ENCODE data around the gene INPP1.
A peak's percentile ranks its signal among the peaks of the same experiment; 100 is the strongest.
"Not testable (repeated sequence)": the region's sequence is repeated elsewhere in the genome, so short reads cannot be mapped to it uniquely, and the experiment has no call there.

Gene INPP1, protein sequence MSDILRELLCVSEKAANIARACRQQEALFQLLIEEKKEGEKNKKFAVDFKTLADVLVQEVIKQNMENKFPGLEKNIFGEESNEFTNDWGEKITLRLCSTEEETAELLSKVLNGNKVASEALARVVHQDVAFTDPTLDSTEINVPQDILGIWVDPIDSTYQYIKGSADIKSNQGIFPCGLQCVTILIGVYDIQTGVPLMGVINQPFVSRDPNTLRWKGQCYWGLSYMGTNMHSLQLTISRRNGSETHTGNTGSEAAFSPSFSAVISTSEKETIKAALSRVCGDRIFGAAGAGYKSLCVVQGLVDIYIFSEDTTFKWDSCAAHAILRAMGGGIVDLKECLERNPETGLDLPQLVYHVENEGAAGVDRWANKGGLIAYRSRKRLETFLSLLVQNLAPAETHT
- 2.8 to 3.6 (median 2.9) reads per million in 3 donors for total RNA-seq

DNA sequence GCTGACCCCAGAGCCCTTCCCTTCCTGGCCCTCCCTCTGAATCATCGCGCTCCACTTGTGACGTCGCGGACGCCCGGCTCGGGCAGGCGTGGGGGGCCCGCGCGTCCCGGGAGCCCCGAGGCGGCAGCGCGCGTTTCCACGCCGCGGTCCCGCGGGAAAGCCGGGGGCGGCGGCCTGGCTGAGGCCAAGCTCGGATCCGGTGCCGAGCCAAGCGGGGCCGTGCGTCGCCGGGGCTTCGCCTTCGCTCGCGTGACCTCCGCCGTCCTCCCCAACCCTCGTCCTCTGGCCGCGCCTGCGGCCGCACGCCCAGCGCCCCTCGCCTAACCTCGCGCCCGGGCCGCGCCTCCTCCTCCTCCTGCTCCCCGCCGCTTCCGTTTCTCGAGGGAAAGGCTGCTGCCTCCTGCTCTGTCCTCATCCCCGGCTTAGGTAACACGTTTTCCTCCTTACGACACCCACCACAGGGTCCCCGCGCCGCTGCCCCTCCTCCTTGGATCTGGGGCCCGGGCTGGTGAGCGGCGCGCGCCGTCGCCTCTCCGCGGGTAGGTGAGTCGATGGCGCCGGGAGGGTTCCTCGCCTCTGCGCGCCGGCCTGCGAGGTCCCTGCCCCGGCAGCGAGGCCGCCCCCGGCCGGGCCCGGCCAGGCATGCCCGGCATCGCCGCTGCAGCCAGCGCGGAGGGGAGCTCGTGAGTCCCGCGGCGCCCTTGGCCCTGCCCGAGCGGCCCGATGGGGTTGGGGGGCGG lies at the start of gene INPP1:
INPP1 (plus strand) TSS at position 54 of the 740 bp plus-strand sequence. CDS start 16,514 bp downstream, outside the sequence.
- Histone ChIP-seq H3K9me3 (ENCODE audit: control insufficient read depth, low read length) (no peaks in the 10 kb centered on the region), H3K4me1 (ENCODE audit: control insufficient read depth, insufficient read depth, low read length, poor library complexity, severe bottlenecking) (peaks cover 7% of the 10 kb centered on the region), H3K36me3 (ENCODE audit: control insufficient read depth, insufficient read depth, low read length) (no peaks in the 10 kb centered on the region), H3K27me3 (replicated peaks; ENCODE audit: control insufficient read depth, insufficient read depth, low read length, poor library complexity, severe bottlenecking) (no peaks in the 10 kb centered on the region), H3K4me3 (ENCODE audit: insufficient read depth, low read depth, low read length, poor library complexity, severe bottlenecking) (peak within 1 kb of the TSS; percentile 71), H3K27ac (ENCODE audit: insufficient read depth, low read length, poor library complexity, severe bottlenecking) (peak within 1 kb of the TSS; percentile 23)
- peak; percentile 13 to 15 (median 15) for DNase-seq

DNA sequence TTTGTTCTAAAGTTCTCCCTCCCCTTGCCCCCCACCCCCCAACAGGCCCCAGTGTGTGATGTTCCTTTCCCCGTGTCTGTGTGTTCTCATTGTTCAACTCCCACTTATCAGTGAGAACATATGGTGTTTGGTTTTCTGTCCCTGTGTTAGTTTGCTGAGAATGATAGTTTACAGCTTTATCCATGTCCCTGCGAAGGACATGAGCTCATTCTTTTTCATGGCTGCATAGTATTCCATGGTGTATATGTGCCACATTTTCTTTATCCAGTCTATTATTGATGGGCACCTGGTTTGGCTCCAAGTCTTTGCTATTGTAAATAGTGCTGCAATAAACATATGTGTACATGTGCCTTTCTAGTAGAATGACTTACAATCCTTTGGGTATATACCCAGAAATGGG lies 45.5 kb upstream of the INPP1 start:
- H3K4me3 ChIP-seq (ENCODE audit: insufficient read depth, low read depth, low read length, poor library complexity, severe bottlenecking); DNase-seq; H3K36me3 ChIP-seq (ENCODE audit: control insufficient read depth, insufficient read depth, low read length); H3K27ac ChIP-seq (ENCODE audit: insufficient read depth, low read length, poor library complexity, severe bottlenecking); H3K4me1 ChIP-seq (ENCODE audit: control insufficient read depth, insufficient read depth, low read length, poor library complexity, severe bottlenecking); H3K27me3 ChIP-seq (replicated peaks; ENCODE audit: control insufficient read depth, insufficient read depth, low read length, poor library complexity, severe bottlenecking); H3K9me3 ChIP-seq (ENCODE audit: control insufficient read depth, low read length): not testable (repeated sequence)

DNA sequence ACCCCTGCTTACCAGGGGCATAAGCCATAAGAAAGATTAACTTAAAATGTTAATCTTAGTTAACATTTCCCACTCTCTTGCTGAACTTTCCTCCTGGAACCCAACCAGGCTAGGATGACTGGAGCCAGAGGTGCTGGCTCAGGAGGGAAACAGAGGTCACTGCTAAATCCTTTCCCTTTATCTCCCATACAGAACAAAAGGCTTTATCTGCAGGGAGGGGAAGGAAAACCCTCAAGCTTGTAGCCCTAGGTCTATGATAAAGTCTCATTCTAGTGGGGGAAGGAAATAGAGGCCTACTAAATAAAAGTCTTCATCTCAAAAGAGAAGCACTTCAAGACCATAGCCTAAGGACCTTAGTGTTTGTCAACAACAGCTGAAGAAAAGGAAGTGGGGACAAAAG lies 42.4 kb upstream of the INPP1 start:
- Histone ChIP-seq H3K4me3 (ENCODE audit: insufficient read depth, low read depth, low read length, poor library complexity, severe bottlenecking) (no peak overlapping the region), H3K9me3 (ENCODE audit: control insufficient read depth, low read length) (no peaks in the 10 kb centered on the region)

DNA sequence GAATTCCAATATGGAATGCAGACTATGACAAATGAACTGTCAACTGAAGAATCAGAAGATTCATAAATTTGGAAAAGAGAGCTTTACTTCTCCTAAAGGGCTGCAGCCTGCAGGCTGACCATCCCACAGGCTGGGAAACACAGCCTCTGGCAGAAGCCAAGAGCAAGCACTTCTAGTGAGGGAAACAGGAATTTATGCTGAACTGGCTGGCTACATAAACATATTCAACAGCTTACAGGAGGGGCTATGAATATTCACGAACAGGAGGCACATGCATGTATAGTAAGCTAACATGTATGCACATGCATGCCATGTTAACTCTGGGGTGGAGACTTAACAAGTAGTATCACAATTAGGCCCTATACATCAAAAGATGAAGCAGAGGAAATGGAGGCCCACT lies 41.3 kb upstream of the INPP1 start:
- Histone ChIP-seq H3K9me3 (ENCODE audit: control insufficient read depth, low read length) (no peaks in the 10 kb centered on the region), H3K36me3 (ENCODE audit: control insufficient read depth, insufficient read depth, low read length) (peaks cover 5% of the 10 kb centered on the region), H3K4me1 (ENCODE audit: control insufficient read depth, insufficient read depth, low read length, poor library complexity, severe bottlenecking) (no peaks in the 10 kb centered on the region), H3K4me3 (ENCODE audit: insufficient read depth, low read depth, low read length, poor library complexity, severe bottlenecking) (no peak overlapping the region), H3K27ac (ENCODE audit: insufficient read depth, low read length, poor library complexity, severe bottlenecking) (no peak overlapping the region), H3K27me3 (replicated peaks; ENCODE audit: control insufficient read depth, insufficient read depth, low read length, poor library complexity, severe bottlenecking) (no peaks in the 10 kb centered on the region)
- no peak for DNase-seq

More for the DNA sequence above, 42.4 kb upstream of the INPP1 start:
- H3K4me1 ChIP-seq (ENCODE audit: control insufficient read depth, insufficient read depth, low read length, poor library complexity, severe bottlenecking), result no peaks in the 10 kb centered on the region
- H3K27ac ChIP-seq (ENCODE audit: insufficient read depth, low read length, poor library complexity, severe bottlenecking), result no peak overlapping the region
- DNase-seq, result no peak
- no peaks in the 10 kb centered on the region for H3K27me3 ChIP-seq (replicated peaks; ENCODE audit: control insufficient read depth, insufficient read depth, low read length, poor library complexity, severe bottlenecking)
- peaks cover 5% of the 10 kb centered on the region for H3K36me3 ChIP-seq (ENCODE audit: control insufficient read depth, insufficient read depth, low read length)

DNA sequence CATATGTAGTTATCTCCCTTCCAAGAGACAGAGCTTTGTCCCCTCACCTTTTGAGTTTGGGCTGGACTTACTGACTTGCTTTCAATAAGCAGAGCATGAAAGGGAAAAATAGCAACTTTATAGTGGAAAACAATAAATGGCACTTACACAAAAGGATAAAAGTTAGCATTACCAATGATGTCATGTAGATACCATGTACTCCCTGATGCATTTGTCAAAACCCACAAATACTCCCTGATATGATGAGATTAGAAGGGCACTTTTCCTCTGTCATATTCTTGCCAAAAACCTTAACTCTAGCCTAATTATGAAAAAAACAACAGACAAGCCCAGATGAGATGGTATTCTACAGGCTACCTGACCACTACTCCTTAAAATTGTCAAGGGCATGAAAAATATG lies 39.7 kb upstream of the INPP1 start:
- no peaks in the 10 kb centered on the region for H3K9me3 ChIP-seq (ENCODE audit: control insufficient read depth, low read length)
- no peak overlapping the region for H3K4me3 ChIP-seq (ENCODE audit: insufficient read depth, low read depth, low read length, poor library complexity, severe bottlenecking)
- peaks cover 5% of the 10 kb centered on the region for H3K36me3 ChIP-seq (ENCODE audit: control insufficient read depth, insufficient read depth, low read length)
- DNase-seq, result no peak
- H3K27me3 ChIP-seq (replicated peaks; ENCODE audit: control insufficient read depth, insufficient read depth, low read length, poor library complexity, severe bottlenecking), result no peaks in the 10 kb centered on the region
- H3K4me1 ChIP-seq (ENCODE audit: control insufficient read depth, insufficient read depth, low read length, poor library complexity, severe bottlenecking), result no peaks in the 10 kb centered on the region
- no peak overlapping the region for H3K27ac ChIP-seq (ENCODE audit: insufficient read depth, low read length, poor library complexity, severe bottlenecking)

DNA sequence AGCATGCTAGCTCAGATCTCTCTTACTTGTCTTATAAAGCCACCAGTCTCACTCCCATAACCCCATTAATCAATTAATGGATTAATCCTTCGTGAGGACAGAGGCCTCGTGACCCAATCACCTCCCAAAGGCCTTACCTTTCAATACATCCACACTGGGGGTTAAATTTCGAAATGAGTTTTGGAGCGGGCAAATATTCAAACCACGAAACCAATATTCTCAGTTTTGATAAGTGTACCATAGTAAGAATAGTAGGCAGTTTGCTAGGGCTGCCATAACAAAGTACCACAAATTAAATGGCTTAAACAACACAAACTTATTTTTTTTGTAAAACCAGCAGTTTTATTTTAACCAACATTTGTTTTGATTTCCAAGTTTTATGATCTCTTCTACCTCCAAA lies 39.0 kb upstream of the INPP1 start:
- H3K36me3 ChIP-seq (ENCODE audit: control insufficient read depth, insufficient read depth, low read length), result peaks cover 8% of the 10 kb centered on the region
- DNase-seq, result no peak
- H3K27ac ChIP-seq (ENCODE audit: insufficient read depth, low read length, poor library complexity, severe bottlenecking), result no peak overlapping the region
- no peaks in the 10 kb centered on the region for H3K27me3 ChIP-seq (replicated peaks; ENCODE audit: control insufficient read depth, insufficient read depth, low read length, poor library complexity, severe bottlenecking)
- H3K9me3 ChIP-seq (ENCODE audit: control insufficient read depth, low read length), result no peaks in the 10 kb centered on the region
- H3K4me1 ChIP-seq (ENCODE audit: control insufficient read depth, insufficient read depth, low read length, poor library complexity, severe bottlenecking), result no peaks in the 10 kb centered on the region
- H3K4me3 ChIP-seq (ENCODE audit: insufficient read depth, low read depth, low read length, poor library complexity, severe bottlenecking), result no peak overlapping the region

DNA sequence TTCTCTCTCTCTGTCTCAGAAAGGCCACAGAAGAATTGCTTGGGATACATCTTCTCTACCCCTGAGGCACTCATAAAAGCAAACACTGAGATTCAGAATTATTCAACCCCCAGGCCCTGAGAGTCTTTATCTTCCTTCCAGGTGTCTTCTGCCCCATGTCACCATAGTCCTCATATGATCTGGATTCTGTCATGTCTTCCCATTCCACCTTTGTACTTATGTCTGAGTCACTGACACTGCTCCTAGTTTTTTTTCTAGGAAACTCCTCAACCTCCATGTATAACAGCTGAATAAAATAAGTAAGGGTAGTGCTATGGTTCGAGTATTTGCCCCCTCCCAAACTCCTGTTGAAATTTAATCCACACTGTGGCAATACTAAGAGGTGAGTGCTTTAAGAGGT lies 35.4 kb upstream of the INPP1 start:
- Histone ChIP-seq H3K4me1 (ENCODE audit: control insufficient read depth, insufficient read depth, low read length, poor library complexity, severe bottlenecking) (no peaks in the 10 kb centered on the region), H3K4me3 (ENCODE audit: insufficient read depth, low read depth, low read length, poor library complexity, severe bottlenecking) (no peak overlapping the region), H3K9me3 (ENCODE audit: control insufficient read depth, low read length) (no peaks in the 10 kb centered on the region), H3K36me3 (ENCODE audit: control insufficient read depth, insufficient read depth, low read length) (peaks cover 4% of the 10 kb centered on the region), H3K27me3 (replicated peaks; ENCODE audit: control insufficient read depth, insufficient read depth, low read length, poor library complexity, severe bottlenecking) (no peaks in the 10 kb centered on the region), H3K27ac (ENCODE audit: insufficient read depth, low read length, poor library complexity, severe bottlenecking) (no peak overlapping the region)
- no peak for DNase-seq

DNA sequence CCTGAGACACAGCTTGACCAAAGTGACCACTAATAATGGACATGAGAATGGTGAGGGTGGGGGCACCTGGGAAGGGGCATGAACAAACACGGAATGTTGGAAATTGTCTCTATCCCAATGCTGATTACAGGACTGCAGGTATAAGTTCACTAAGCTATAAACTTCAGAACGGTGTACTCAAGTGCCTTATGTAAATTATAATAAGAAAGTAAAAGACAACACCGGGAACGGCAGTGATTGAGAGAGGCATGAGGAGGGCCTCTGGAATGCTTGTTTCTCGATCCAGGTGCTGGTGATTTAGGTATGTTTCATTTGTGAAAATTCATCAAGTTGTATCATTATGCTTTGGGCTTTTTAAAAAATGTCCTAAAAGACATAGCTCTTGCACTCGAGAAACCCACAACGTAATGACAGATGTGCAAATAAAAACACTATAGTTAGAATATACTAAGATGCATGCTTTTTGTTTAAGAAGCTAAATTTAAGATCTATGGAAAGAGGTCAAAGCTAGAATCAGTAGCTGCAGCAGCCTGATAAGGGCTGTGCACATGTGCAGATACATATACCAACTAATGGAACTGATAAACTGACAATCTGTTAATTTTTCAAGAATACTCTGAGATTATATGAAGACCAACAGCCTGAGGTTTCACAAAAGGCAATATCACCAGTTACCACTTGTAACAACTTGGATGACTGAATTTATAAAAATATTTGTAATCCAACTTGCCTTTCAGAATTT lies 31.3 kb upstream of the INPP1 start:
- no peaks in the 10 kb centered on the region for H3K9me3 ChIP-seq (ENCODE audit: control insufficient read depth, low read length)
- DNase-seq, result no peak

DNA sequence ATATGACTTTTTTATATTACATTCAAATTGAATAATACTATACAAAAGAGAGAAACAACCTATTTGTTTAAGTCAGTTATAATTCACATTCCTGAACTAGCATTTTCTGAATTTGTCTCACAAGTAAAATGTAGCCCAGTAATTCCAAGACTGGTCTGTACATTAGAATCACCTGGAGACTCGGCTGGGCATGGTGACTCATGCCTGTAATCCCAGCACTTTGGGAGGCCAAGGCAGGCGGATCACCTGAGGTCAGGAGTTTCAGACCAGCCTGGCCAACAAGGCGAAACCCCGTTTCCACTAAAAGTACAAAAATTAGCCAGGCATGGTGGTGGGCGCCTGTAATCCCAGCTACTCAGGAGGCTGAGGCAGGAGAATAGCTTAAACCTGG lies 30.8 kb upstream of the INPP1 start:
- H3K27me3 ChIP-seq (replicated peaks; ENCODE audit: control insufficient read depth, insufficient read depth, low read length, poor library complexity, severe bottlenecking); H3K27ac ChIP-seq (ENCODE audit: insufficient read depth, low read length, poor library complexity, severe bottlenecking); H3K4me1 ChIP-seq (ENCODE audit: control insufficient read depth, insufficient read depth, low read length, poor library complexity, severe bottlenecking); H3K36me3 ChIP-seq (ENCODE audit: control insufficient read depth, insufficient read depth, low read length); DNase-seq; H3K4me3 ChIP-seq (ENCODE audit: insufficient read depth, low read depth, low read length, poor library complexity, severe bottlenecking); H3K9me3 ChIP-seq (ENCODE audit: control insufficient read depth, low read length): not testable (repeated sequence)

More for the DNA sequence above, 31.3 kb upstream of the INPP1 start:
- Histone ChIP-seq H3K27me3 (replicated peaks; ENCODE audit: control insufficient read depth, insufficient read depth, low read length, poor library complexity, severe bottlenecking) (no peaks in the 10 kb centered on the region), H3K4me3 (ENCODE audit: insufficient read depth, low read depth, low read length, poor library complexity, severe bottlenecking) (no peak overlapping the region), H3K27ac (ENCODE audit: insufficient read depth, low read length, poor library complexity, severe bottlenecking) (no peak overlapping the region), H3K36me3 (ENCODE audit: control insufficient read depth, insufficient read depth, low read length) (peaks cover 4% of the 10 kb centered on the region), H3K4me1 (ENCODE audit: control insufficient read depth, insufficient read depth, low read length, poor library complexity, severe bottlenecking) (peaks cover 2% of the 10 kb centered on the region)
